ENCODE data around the gene COG2.

DNA sequence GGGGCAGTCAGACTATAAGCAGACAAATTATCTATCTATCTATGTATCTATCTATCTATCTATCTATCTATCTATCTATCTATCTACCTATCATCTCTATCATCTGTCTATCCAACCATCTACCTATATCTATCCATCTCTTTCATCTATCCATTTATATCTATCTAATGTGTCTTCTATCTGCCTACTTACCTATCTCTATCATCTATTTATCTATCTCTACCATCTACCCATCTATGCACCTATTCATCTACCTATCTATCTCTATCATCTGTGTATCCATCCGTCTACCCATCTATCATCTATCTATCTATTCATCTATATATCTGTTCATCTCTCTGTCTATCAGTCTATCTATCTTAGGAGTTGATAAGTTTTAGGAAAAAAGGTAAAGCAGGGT is 10.8 kb upstream of the COG2 start:
- no peak for TF ChIP-seq POLR2A (IDR thresholded peaks at IDR 0.05)
- TF ChIP-seq, protein P1, sequence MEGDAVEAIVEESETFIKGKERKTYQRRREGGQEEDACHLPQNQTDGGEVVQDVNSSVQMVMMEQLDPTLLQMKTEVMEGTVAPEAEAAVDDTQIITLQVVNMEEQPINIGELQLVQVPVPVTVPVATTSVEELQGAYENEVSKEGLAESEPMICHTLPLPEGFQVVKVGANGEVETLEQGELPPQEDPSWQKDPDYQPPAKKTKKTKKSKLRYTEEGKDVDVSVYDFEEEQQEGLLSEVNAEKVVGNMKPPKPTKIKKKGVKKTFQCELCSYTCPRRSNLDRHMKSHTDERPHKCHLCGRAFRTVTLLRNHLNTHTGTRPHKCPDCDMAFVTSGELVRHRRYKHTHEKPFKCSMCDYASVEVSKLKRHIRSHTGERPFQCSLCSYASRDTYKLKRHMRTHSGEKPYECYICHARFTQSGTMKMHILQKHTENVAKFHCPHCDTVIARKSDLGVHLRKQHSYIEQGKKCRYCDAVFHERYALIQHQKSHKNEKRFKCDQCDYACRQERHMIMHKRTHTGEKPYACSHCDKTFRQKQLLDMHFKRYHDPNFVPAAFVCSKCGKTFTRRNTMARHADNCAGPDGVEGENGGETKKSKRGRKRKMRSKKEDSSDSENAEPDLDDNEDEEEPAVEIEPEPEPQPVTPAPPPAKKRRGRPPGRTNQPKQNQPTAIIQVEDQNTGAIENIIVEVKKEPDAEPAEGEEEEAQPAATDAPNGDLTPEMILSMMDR (IDR thresholded peaks at IDR 0.05): no peak
- no peak for TF ChIP-seq POLR2AphosphoS5 (IDR thresholded peaks at IDR 0.05)
